GM23338 (cell line): ENCODE data around the gene FER.

Experiments used
- EZH2phosphoT487 ChIP-seq: fragments of 200-600 bp; sonication (generic); IDR thresholded peaks from one replicate; pipeline ENCODE4 v1.8.1; 2018; ENCODE audit warnings: antibody characterized with exemption; ENCODE audit not compliant: unreplicated experiment
- TF ChIP-seq, protein P1 (sequence below), 2 experiments: fragments of 200-600 bp in 1 of 2; sonication (generic) in 1 of 2; conservative IDR thresholded peaks; 2 replicates each; pipeline versions ENCODE4 v1.5.1 to v1.6.1; 2016 to 2017; ENCODE audit warnings: antibody characterized with exemption in 2 of 2, low read depth in 2 of 2, mild to moderate bottlenecking in 2 of 2, moderate library complexity in 1 of 2
- TF ChIP-seq, protein P2 (sequence below): IDR thresholded peaks from one replicate; pipeline ENCODE4 v1.6.1; 2018; ENCODE audit warnings: antibody characterized with exemption; ENCODE audit not compliant: unreplicated experiment
- TF ChIP-seq, protein P3 (sequence below): IDR thresholded peaks from 2 replicates; pipeline ENCODE4 v1.6.1; 2016; ENCODE audit warnings: antibody characterized with exemption

DNA sequence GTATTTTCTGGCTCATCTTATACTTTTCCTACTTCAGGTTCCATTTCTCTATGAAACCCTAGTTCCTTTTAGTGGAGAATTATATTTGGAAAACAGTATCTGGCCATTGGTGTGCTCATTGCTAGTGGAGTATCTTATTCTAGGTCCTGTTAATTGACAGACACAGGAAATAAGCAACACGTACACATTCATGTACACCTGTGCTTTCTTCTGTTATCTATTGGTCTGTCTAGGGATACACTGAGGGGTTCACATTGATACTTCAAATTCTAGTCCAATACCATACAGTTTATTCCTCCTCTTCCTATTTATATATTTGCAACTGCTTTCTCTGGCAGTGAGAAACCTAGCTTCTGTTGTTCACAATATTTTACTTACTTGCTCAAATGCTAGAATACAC lies 110.2 kb downstream of the FER start:
- TF ChIP-seq EZH2phosphoT487, result no peak
- TF ChIP-seq, protein P1, sequence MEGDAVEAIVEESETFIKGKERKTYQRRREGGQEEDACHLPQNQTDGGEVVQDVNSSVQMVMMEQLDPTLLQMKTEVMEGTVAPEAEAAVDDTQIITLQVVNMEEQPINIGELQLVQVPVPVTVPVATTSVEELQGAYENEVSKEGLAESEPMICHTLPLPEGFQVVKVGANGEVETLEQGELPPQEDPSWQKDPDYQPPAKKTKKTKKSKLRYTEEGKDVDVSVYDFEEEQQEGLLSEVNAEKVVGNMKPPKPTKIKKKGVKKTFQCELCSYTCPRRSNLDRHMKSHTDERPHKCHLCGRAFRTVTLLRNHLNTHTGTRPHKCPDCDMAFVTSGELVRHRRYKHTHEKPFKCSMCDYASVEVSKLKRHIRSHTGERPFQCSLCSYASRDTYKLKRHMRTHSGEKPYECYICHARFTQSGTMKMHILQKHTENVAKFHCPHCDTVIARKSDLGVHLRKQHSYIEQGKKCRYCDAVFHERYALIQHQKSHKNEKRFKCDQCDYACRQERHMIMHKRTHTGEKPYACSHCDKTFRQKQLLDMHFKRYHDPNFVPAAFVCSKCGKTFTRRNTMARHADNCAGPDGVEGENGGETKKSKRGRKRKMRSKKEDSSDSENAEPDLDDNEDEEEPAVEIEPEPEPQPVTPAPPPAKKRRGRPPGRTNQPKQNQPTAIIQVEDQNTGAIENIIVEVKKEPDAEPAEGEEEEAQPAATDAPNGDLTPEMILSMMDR (conservative IDR thresholded peaks at IDR 0.05; ENCODE audit: low read depth in 2 of 2), result no peak
- TF ChIP-seq, protein P2, sequence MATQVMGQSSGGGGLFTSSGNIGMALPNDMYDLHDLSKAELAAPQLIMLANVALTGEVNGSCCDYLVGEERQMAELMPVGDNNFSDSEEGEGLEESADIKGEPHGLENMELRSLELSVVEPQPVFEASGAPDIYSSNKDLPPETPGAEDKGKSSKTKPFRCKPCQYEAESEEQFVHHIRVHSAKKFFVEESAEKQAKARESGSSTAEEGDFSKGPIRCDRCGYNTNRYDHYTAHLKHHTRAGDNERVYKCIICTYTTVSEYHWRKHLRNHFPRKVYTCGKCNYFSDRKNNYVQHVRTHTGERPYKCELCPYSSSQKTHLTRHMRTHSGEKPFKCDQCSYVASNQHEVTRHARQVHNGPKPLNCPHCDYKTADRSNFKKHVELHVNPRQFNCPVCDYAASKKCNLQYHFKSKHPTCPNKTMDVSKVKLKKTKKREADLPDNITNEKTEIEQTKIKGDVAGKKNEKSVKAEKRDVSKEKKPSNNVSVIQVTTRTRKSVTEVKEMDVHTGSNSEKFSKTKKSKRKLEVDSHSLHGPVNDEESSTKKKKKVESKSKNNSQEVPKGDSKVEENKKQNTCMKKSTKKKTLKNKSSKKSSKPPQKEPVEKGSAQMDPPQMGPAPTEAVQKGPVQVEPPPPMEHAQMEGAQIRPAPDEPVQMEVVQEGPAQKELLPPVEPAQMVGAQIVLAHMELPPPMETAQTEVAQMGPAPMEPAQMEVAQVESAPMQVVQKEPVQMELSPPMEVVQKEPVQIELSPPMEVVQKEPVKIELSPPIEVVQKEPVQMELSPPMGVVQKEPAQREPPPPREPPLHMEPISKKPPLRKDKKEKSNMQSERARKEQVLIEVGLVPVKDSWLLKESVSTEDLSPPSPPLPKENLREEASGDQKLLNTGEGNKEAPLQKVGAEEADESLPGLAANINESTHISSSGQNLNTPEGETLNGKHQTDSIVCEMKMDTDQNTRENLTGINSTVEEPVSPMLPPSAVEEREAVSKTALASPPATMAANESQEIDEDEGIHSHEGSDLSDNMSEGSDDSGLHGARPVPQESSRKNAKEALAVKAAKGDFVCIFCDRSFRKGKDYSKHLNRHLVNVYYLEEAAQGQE, result no peak
- TF ChIP-seq, protein P3, sequence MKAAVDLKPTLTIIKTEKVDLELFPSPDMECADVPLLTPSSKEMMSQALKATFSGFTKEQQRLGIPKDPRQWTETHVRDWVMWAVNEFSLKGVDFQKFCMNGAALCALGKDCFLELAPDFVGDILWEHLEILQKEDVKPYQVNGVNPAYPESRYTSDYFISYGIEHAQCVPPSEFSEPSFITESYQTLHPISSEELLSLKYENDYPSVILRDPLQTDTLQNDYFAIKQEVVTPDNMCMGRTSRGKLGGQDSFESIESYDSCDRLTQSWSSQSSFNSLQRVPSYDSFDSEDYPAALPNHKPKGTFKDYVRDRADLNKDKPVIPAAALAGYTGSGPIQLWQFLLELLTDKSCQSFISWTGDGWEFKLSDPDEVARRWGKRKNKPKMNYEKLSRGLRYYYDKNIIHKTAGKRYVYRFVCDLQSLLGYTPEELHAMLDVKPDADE, result no peak
